ENCODE measurements around the gene SCAF1. TPM values are rescaled to one million over a fixed set of nuclear protein-coding genes. Genes with fewer than 3 reads are reported as not detected.

The SCAF1 gene
- total and polyA plus RNA-seq, 3 donors from 2014 or later, result 51.4 to 78.1 (median 70.8) TPM

DNA sequence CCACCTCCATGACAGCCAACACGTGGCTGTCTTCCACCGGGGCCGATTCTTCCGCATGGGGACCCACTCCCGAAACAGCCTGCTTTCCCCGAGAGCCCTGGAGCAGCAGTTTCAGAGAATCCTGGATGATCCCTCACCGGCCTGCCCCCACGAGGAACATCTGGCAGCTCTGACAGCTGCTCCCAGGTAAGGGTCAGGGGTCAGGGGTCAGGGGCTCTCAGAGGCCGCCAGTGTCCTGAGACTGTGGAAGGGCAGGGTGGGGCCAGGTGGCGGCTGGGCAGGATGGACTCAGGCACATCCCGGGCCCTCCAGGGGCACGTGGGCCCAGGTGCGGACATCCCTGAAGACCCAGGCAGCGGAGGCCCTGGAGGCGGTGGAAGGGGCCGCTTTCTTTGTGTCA lies 63.9 kb downstream of the SCAF1 start:
- no peak for DNase-seq
- H3K27me3 ChIP-seq, result no peaks in the 10 kb centered on the region
- TF ChIP-seq POLR2A (IDR thresholded peaks at IDR 0.05), result no peak
- TF ChIP-seq, protein P1, sequence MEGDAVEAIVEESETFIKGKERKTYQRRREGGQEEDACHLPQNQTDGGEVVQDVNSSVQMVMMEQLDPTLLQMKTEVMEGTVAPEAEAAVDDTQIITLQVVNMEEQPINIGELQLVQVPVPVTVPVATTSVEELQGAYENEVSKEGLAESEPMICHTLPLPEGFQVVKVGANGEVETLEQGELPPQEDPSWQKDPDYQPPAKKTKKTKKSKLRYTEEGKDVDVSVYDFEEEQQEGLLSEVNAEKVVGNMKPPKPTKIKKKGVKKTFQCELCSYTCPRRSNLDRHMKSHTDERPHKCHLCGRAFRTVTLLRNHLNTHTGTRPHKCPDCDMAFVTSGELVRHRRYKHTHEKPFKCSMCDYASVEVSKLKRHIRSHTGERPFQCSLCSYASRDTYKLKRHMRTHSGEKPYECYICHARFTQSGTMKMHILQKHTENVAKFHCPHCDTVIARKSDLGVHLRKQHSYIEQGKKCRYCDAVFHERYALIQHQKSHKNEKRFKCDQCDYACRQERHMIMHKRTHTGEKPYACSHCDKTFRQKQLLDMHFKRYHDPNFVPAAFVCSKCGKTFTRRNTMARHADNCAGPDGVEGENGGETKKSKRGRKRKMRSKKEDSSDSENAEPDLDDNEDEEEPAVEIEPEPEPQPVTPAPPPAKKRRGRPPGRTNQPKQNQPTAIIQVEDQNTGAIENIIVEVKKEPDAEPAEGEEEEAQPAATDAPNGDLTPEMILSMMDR (IDR thresholded peaks at IDR 0.05), result no peak
- no peaks in the 10 kb centered on the region for H3K9me3 ChIP-seq
- H3K4me3 ChIP-seq, result no peak overlapping the region
- intact Hi-C loops (cut with DNase I; ENCODE audit: low total_unique reads), result no loop called here
- no peak overlapping the region for H3K27ac ChIP-seq
- no peaks in the 10 kb centered on the region for H3K4me1 ChIP-seq
- 91 to 95% methylated on average over 7 to 16 of the region's 16 CpGs for WGBS, 2 donors
- H3K36me3 ChIP-seq (ENCODE audit: low read depth, missing control alignments), result no peaks in the 10 kb centered on the region

Small RNA genes within 50 kb of the gene (microRNA-seq; reads per million reads assigned to microRNA genes)
- 0 reads per million in 2 donors for gene MIR5088 (ENCODE audit: borderline number of aligned reads in 2 of 2, borderline replicate concordance in 1 of 2)

Small RNA genes within 50 kb of the gene (small RNA-seq; reads per million reads assigned to genes)
- gene MIR5088, result 0 to 0.09 reads per million in 2 donors

Other genes with a start within 250 kb of the SCAF1 start
- gene PTH2, start 218.8 kb upstream of the SCAF1 start, total RNA-seq, result not detected
- not detected for gene PTH2, start 218.8 kb upstream of the SCAF1 start, polyA plus RNA-seq (ENCODE audit: insufficient read depth, low read depth, low replicate concordance)
- under 1 TPM; 0.24 to 0.62 TPM for gene GFY, start 216.8 kb upstream of the SCAF1 start, total RNA-seq
- 0.80 TPM for gene GFY, start 216.8 kb upstream of the SCAF1 start, polyA plus RNA-seq (ENCODE audit: insufficient read depth, low read depth, low replicate concordance)
- gene SLC17A7, start 200.7 kb upstream of the SCAF1 start, total RNA-seq, result 1 to 10 TPM; 2.2 to 2.7 TPM
- gene SLC17A7, start 200.7 kb upstream of the SCAF1 start, polyA plus RNA-seq (ENCODE audit: insufficient read depth, low read depth, low replicate concordance), result 3.2 TPM
- 10 to 100 TPM; 45.9 to 49.6 TPM for gene PIH1D1, start 190.4 kb upstream of the SCAF1 start, total RNA-seq
- gene PIH1D1, start 190.4 kb upstream of the SCAF1 start, polyA plus RNA-seq (ENCODE audit: insufficient read depth, low read depth, low replicate concordance), result 55.3 TPM
- gene ALDH16A1, start 189.0 kb upstream of the SCAF1 start, total RNA-seq, result 10 to 100 TPM; 22.4 to 24.7 TPM
- gene ALDH16A1, start 189.0 kb upstream of the SCAF1 start, polyA plus RNA-seq (ENCODE audit: insufficient read depth, low read depth, low replicate concordance), result 8.5 TPM
- 1 to 10 TPM; 3.0 to 4.6 TPM for gene FLT3LG, start 168.0 kb upstream of the SCAF1 start, total RNA-seq
- 7.1 TPM for gene FLT3LG, start 168.0 kb upstream of the SCAF1 start, polyA plus RNA-seq (ENCODE audit: insufficient read depth, low read depth, low replicate concordance)
- 1,000 to 10,000 TPM; 1,063 to 1,721 TPM for gene RPL13A, start 154.6 kb upstream of the SCAF1 start, total RNA-seq
- 1,193 TPM for gene RPL13A, start 154.6 kb upstream of the SCAF1 start, polyA plus RNA-seq (ENCODE audit: insufficient read depth, low read depth, low replicate concordance)
- gene RPS11, start 145.8 kb upstream of the SCAF1 start, total RNA-seq, result 1,000 to 10,000 TPM; 1,958 to 3,437 TPM
- 2,108 TPM for gene RPS11, start 145.8 kb upstream of the SCAF1 start, polyA plus RNA-seq (ENCODE audit: insufficient read depth, low read depth, low replicate concordance)
- gene FCGRT, start 129.5 kb upstream of the SCAF1 start, total RNA-seq, result 10 to 100 TPM; 52.8 to 76.9 TPM
- 130 TPM for gene FCGRT, start 129.5 kb upstream of the SCAF1 start, polyA plus RNA-seq (ENCODE audit: insufficient read depth, low read depth, low replicate concordance)
- gene RCN3, start 114.2 kb upstream of the SCAF1 start, total RNA-seq, result 10 to 100 TPM; 19.9 TPM
- gene RCN3, start 114.2 kb upstream of the SCAF1 start, polyA plus RNA-seq (ENCODE audit: insufficient read depth, low read depth, low replicate concordance), result 42.1 TPM
- 100 to 1,000 TPM; 145 to 151 TPM for gene NOSIP, start 61.7 kb upstream of the SCAF1 start, total RNA-seq
- 241 TPM for gene NOSIP, start 61.7 kb upstream of the SCAF1 start, polyA plus RNA-seq (ENCODE audit: insufficient read depth, low read depth, low replicate concordance)
- 1 to 10 TPM in 1 of 2 donors, under 1 TPM in 1; 0.71 to 1.9 TPM for gene PRRG2, start 60.9 kb upstream of the SCAF1 start, total RNA-seq
- gene PRRG2, start 60.9 kb upstream of the SCAF1 start, polyA plus RNA-seq (ENCODE audit: insufficient read depth, low read depth, low replicate concordance), result 3.0 TPM
- gene PRR12, start 51.0 kb upstream of the SCAF1 start, total RNA-seq, result 10 to 100 TPM; 32.8 to 33.1 TPM
- gene PRR12, start 51.0 kb upstream of the SCAF1 start, polyA plus RNA-seq (ENCODE audit: insufficient read depth, low read depth, low replicate concordance), result 15.7 TPM
- gene RRAS, start 2.1 kb upstream of the SCAF1 start, total RNA-seq, result 10 to 100 TPM; 39.3 to 41.5 TPM
- 69.2 TPM for gene RRAS, start 2.1 kb upstream of the SCAF1 start, polyA plus RNA-seq (ENCODE audit: insufficient read depth, low read depth, low replicate concordance)
- gene IRF3, start 23.6 kb downstream of the SCAF1 start, total RNA-seq, result 10 to 100 TPM; 50.1 to 51.6 TPM
- gene IRF3, start 23.6 kb downstream of the SCAF1 start, polyA plus RNA-seq (ENCODE audit: insufficient read depth, low read depth, low replicate concordance), result 34.9 TPM
- gene BCL2L12, start 23.7 kb downstream of the SCAF1 start, total RNA-seq, result 10 to 100 TPM; 11.3 to 19.3 TPM
- gene BCL2L12, start 23.7 kb downstream of the SCAF1 start, polyA plus RNA-seq (ENCODE audit: insufficient read depth, low read depth, low replicate concordance), result 17.3 TPM
- gene PRMT1, start 35.1 kb downstream of the SCAF1 start, total RNA-seq, result 100 to 1,000 TPM; 192 to 272 TPM
- gene PRMT1, start 35.1 kb downstream of the SCAF1 start, polyA plus RNA-seq (ENCODE audit: insufficient read depth, low read depth, low replicate concordance), result 201 TPM
- 1 to 10 TPM; 2.9 to 5.0 TPM for gene ADM5, start 47.4 kb downstream of the SCAF1 start, total RNA-seq
- gene ADM5, start 47.4 kb downstream of the SCAF1 start, polyA plus RNA-seq (ENCODE audit: insufficient read depth, low read depth, low replicate concordance), result 2.2 TPM
- gene CPT1C, start 48.9 kb downstream of the SCAF1 start, total RNA-seq, result 1 to 10 TPM; 8.8 to 9.8 TPM
- 17.1 TPM for gene CPT1C, start 48.9 kb downstream of the SCAF1 start, polyA plus RNA-seq (ENCODE audit: insufficient read depth, low read depth, low replicate concordance)
- 100 to 1,000 TPM in 1 of 2 donors, 10 to 100 TPM in 1; 65.3 to 101 TPM for gene TSKS, start 121.1 kb downstream of the SCAF1 start, total RNA-seq
- gene TSKS, start 121.1 kb downstream of the SCAF1 start, polyA plus RNA-seq (ENCODE audit: insufficient read depth, low read depth, low replicate concordance), result 137 TPM
- gene AP2A1, start 124.8 kb downstream of the SCAF1 start, total RNA-seq, result 100 to 1,000 TPM; 301 to 358 TPM
- 226 TPM for gene AP2A1, start 124.8 kb downstream of the SCAF1 start, polyA plus RNA-seq (ENCODE audit: insufficient read depth, low read depth, low replicate concordance)
- gene FUZ, start 171.1 kb downstream of the SCAF1 start, total RNA-seq, result 100 to 1,000 TPM in 1 of 2 donors, 10 to 100 TPM in 1; 56.0 to 101 TPM
- gene FUZ, start 171.1 kb downstream of the SCAF1 start, polyA plus RNA-seq (ENCODE audit: insufficient read depth, low read depth, low replicate concordance), result 98.0 TPM
- 100 to 1,000 TPM; 244 to 246 TPM for gene MED25, start 176.1 kb downstream of the SCAF1 start, total RNA-seq
- gene MED25, start 176.1 kb downstream of the SCAF1 start, polyA plus RNA-seq (ENCODE audit: insufficient read depth, low read depth, low replicate concordance), result 156 TPM
- gene PTOV1, start 208.9 kb downstream of the SCAF1 start, total RNA-seq, result 100 to 1,000 TPM; 257 to 260 TPM
- gene PTOV1, start 208.9 kb downstream of the SCAF1 start, polyA plus RNA-seq (ENCODE audit: insufficient read depth, low read depth, low replicate concordance), result 235 TPM
- gene PNKP, start 225.4 kb downstream of the SCAF1 start, total RNA-seq, result 100 to 1,000 TPM; 110 to 125 TPM
- gene PNKP, start 225.4 kb downstream of the SCAF1 start, polyA plus RNA-seq (ENCODE audit: insufficient read depth, low read depth, low replicate concordance), result 45.5 TPM
- 10 to 100 TPM; 35.0 to 35.7 TPM for gene AKT1S1, start 235.1 kb downstream of the SCAF1 start, total RNA-seq
- 42.8 TPM for gene AKT1S1, start 235.1 kb downstream of the SCAF1 start, polyA plus RNA-seq (ENCODE audit: insufficient read depth, low read depth, low replicate concordance)
- gene TBC1D17, start 235.5 kb downstream of the SCAF1 start, total RNA-seq, result 10 to 100 TPM; 47.2 to 49.1 TPM
- 31.1 TPM for gene TBC1D17, start 235.5 kb downstream of the SCAF1 start, polyA plus RNA-seq (ENCODE audit: insufficient read depth, low read depth, low replicate concordance)